OCI-LY3 (cell line): ENCODE data around the gene SPTSSB.

Experiments
- CTCF ChIP-seq: fragments of 200-600, 300-600 bp; sonication (generic); IDR thresholded peaks from 2 replicates; pipeline ENCODE4 v1.5.1; 2014; ENCODE audit warnings: antibody characterized with exemption, low read length, low read depth
- EZH2phosphoT487 ChIP-seq: fragments of 200-600 bp; shearing (Covaris generic); IDR thresholded peaks from 2 replicates; pipeline ENCODE4 v1.6.1; 2018; ENCODE audit warnings: antibody characterized with exemption, mixed run types, low read depth

GRCh38 chr3:161386991-161387770 lies 15.9 kb upstream of the SPTSSB start:
- TF ChIP-seq CTCF: no peak
- no peak for TF ChIP-seq EZH2phosphoT487
